Thoracic aorta (tissue), 2 donors: ENCODE data around the gene ANAPC10. TPM values are rescaled to one million over a fixed set of nuclear protein-coding genes. Genes with fewer than 3 reads are reported as not detected.

Source experiments
- ATAC-seq: fragments of 150-250 bp; one replicate; pipeline ENCODE4 v1.8.0; 2017; ENCODE audit warnings: low read depth; ENCODE audit not compliant: insufficient number of reproducible peaks, low FRiP score
- DNase-seq: peaks from one replicate; pipeline ENCODE4 v3.0.0-alpha.2; 2020; ENCODE audit warnings: low spot score
- H3K27ac ChIP-seq, 2 donors: fragments of 200-600 bp; sonication (generic); 1 replicate in 1 of 2; 2 replicates in 1 of 2; pipeline ENCODE4 v1.5.1; 2016; ENCODE audit warnings: mild to moderate bottlenecking in 2 of 2, moderate library complexity in 2 of 2
- H3K27me3 ChIP-seq: fragments of 200-600 bp; sonication (generic); replicated peaks from 2 replicates; pipeline ENCODE4 v1.6.0; 2016; ENCODE audit warnings: mild to moderate bottlenecking; ENCODE audit not compliant: insufficient read depth
- H3K36me3 ChIP-seq: fragments of 200-600 bp; sonication (generic); one replicate; pipeline ENCODE4 v1.5.1; 2016
- H3K4me1 ChIP-seq, 2 donors: fragments of 200-600 bp; sonication (generic); 1 replicate in 1 of 2; 2 replicates in 1 of 2; pipeline versions ENCODE4 v1.5.1 to v1.6.0; 2016; ENCODE audit warnings: low read depth in 2 of 2, mild to moderate bottlenecking in 1 of 2; ENCODE audit not compliant: control insufficient read depth in 1 of 2
- H3K4me3 ChIP-seq: fragments of 200-600 bp; sonication (generic); 2 replicates; pipeline ENCODE4 v1.5.1; 2016; ENCODE audit warnings: mild to moderate bottlenecking
- H3K9me3 ChIP-seq: fragments of 200-600 bp; sonication (generic); 2 replicates; pipeline ENCODE4 v1.5.1; 2016
- total RNA-seq, 2 donors: library from RNA; depleted of rRNA; stranded (reverse); fragments of >200 nt; gene quantifications; one replicate each; pipeline versions ENCODE4 v1.1.0 to v1.2.3, GENCODE V29; 2016
- TF ChIP-seq, protein P1 (sequence below): fragments of 200-600 bp; sonication (generic); IDR thresholded peaks from one replicate; pipeline ENCODE4 v1.5.1; 2019; ENCODE audit warnings: antibody characterized with exemption

The ANAPC10 gene
- total RNA-seq, 2 donors from 2014 or later, result 16.6 to 23.0 TPM

DNA sequence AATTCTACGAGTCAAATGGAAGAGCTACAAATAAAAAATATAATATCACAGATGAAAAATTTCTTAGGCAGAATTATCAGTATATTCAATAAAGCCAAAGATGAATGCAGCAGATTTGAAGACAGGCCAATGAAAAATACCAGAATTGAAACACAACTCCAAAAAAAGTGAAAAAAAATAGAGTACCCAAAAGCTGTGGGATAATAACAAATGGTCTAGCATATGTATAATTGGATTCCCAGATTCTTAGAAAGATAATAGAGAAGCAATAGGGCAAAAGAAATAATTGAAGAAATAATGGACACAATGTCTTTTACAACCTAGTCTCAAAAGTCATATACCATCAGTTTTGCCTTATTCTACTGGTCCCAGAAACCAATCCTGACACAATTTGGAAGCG is 4.4 kb downstream of the ANAPC10 start:
- Histone ChIP-seq H3K36me3 (peaks cover 22% of the 10 kb centered on the region), H3K9me3 (no peaks in the 10 kb centered on the region), H3K27ac (no peak overlapping the region), H3K4me1 (peaks cover 6 to 9% of the 10 kb centered on the region in 2 donors), H3K27me3 (no peaks in the 10 kb centered on the region), H3K4me3 (no peak overlapping the region)
- TF ChIP-seq, protein P1, sequence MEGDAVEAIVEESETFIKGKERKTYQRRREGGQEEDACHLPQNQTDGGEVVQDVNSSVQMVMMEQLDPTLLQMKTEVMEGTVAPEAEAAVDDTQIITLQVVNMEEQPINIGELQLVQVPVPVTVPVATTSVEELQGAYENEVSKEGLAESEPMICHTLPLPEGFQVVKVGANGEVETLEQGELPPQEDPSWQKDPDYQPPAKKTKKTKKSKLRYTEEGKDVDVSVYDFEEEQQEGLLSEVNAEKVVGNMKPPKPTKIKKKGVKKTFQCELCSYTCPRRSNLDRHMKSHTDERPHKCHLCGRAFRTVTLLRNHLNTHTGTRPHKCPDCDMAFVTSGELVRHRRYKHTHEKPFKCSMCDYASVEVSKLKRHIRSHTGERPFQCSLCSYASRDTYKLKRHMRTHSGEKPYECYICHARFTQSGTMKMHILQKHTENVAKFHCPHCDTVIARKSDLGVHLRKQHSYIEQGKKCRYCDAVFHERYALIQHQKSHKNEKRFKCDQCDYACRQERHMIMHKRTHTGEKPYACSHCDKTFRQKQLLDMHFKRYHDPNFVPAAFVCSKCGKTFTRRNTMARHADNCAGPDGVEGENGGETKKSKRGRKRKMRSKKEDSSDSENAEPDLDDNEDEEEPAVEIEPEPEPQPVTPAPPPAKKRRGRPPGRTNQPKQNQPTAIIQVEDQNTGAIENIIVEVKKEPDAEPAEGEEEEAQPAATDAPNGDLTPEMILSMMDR, result no peak
- DNase-seq (no peak), ATAC-seq (no peak)

DNA sequence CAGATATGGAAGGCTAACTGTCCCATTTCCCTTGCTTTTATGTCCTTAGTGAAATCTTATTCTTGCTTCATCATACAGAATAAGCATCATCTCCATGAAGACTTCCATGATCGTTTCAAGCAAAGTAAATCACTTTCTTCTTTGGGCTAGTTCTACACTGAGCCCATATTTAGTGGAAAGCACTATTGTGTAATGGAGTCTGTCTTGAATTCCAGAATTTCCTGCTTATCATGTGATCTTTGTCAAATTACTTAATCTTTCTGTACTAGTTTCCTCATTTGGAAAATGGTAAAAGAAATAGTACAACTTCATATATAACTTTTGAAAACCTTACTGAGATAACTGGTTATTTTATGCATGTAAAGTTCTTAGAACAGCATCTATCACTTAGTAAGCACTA is 7.6 kb downstream of the ANAPC10 start:
- TF ChIP-seq, protein P1, result no peak
- ATAC-seq (no peak), DNase-seq (no peak)
- H3K4me1 ChIP-seq, result no peaks in the 10 kb centered on the region
- H3K27ac ChIP-seq, result no peak overlapping the region
- no peaks in the 10 kb centered on the region for H3K9me3 ChIP-seq
- no peak overlapping the region for H3K4me3 ChIP-seq
- peaks cover 22% of the 10 kb centered on the region for H3K36me3 ChIP-seq
- H3K27me3 ChIP-seq, result no peaks in the 10 kb centered on the region

DNA sequence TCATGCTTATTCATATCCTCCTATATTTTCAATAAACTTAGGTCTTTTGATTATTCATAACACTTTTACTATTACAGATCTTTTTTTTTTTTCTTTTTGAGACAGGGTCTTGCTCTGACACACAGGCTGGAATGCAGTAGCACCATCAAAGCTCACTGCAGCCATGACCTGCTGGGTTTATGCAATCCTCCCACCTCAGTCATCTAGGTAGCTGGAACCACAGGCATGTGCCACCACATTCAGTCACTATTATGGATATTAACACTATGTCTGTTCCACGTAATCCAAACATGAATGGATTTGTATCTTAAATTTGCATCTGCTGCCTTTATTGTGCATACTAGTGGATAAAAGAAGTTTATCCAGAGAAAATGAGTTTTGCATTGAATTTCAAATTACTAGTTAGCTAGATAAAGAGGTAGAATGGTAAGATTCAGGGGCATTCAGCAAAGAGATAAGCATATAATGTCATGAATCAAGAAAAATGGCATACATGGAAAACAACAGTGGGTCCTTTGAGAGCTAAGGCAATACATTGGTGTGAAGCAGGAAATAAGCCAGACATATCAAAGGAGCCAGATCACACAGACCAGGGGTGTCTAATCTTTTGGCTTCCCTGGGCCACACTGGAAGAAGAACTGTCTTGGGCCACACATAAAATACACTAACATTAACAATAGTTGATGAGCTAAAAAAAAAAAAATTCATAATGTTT is 13.9 kb downstream of the ANAPC10 start:
- DNase-seq (no peak), ATAC-seq (no peak)
- Histone ChIP-seq H3K4me3 (no peak overlapping the region), H3K27ac (no peak overlapping the region), H3K4me1 (no peaks in the 10 kb centered on the region), H3K36me3 (peaks cover 5% of the 10 kb centered on the region), H3K27me3 (no peaks in the 10 kb centered on the region), H3K9me3 (no peaks in the 10 kb centered on the region)
- TF ChIP-seq, protein P1, result no peak

DNA sequence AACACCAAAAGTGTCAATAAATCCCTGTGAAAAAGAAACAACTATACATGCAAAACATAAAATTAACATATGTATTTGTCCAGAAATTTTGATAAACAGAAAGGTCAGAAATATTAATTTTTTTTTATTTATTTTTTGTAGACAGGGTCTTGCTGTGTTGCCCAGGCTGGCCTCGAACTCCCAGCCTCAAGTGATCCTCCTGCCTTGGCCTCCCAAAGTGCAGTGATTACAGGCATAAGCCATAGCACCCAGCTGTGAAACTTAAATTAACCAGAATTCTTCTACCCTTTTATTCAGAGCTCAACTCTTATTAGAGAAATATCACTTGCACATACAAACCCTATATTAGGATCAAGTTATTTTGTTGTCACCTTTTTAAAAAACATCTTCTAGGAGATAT is 16.2 kb downstream of the ANAPC10 start:
- TF ChIP-seq, protein P1, result no peak
- no peak for DNase-seq
- H3K27me3 ChIP-seq, result no peaks in the 10 kb centered on the region
- peaks cover 5% of the 10 kb centered on the region for H3K36me3 ChIP-seq
- no peaks in the 10 kb centered on the region for H3K9me3 ChIP-seq
- ATAC-seq, result no peak
- no peaks in the 10 kb centered on the region for H3K4me1 ChIP-seq
- H3K4me3 ChIP-seq, result no peak overlapping the region
- H3K27ac ChIP-seq, result no peak overlapping the region

DNA sequence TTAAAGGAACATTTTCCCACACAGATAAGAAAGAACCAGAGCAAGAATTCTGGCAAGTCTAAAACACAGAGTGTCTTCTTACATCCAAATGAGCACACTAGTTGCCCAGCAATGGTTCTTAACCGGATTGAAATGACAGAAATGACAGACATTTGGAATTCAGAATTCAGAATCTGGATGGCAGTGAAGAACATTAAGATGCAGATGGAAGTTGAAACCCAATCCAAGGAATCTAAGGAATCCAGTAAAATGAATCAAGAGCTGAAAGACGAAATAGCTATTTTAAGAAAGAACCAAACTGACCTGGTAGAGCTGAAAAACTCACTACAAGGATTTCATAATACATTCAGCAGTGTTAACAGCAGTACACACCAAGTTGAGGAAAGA is 21.5 kb downstream of the ANAPC10 start:
- no peak for DNase-seq
- Histone ChIP-seq H3K36me3 (peaks cover 5% of the 10 kb centered on the region), H3K27me3 (no peaks in the 10 kb centered on the region), H3K9me3 (no peaks in the 10 kb centered on the region), H3K4me1 (no peaks in the 10 kb centered on the region), H3K27ac (no peak overlapping the region), H3K4me3 (no peak overlapping the region)
- TF ChIP-seq, protein P1, result no peak
- ATAC-seq, result no peak
